Measurements from ENCODE around the gene IFNW1.
"Not testable (repeated sequence)": the region's sequence is repeated elsewhere in the genome, so short reads cannot be mapped to it uniquely, and the experiment has no call there.

The IFNW1 gene

GRCh38 chr9:21141427-21141882 is at the start of gene IFNW1:
Gene IFNW1 (minus strand): TSS chr9:21141832. CDS start chr9:21141570, 262 bp downstream.
- DNase-seq = no peak

GRCh38 chr9:21187487-21187886 is 45.9 kb upstream of the IFNW1 start, which contains the start of gene IFNA4:
Gene IFNA4 (minus strand): TSS chr9:21187587. CDS start chr9:21187531, 56 bp downstream.
- not testable (repeated sequence) for DNase-seq

GRCh38 chr9:21182810-21183736 is 41.4 kb upstream of the IFNW1 start:
- peak; percentile 47 for DNase-seq

- DNase-seq = no peak
Observed at GRCh38 chr9:21174671-21175070, 33.0 kb upstream of the IFNW1 start.

GRCh38 chr9:21172156-21172555 is 30.5 kb upstream of the IFNW1 start:
- no peak for DNase-seq

GRCh38 chr9:21171351-21171750 is 29.7 kb upstream of the IFNW1 start:
- DNase-seq = no peak

- not testable (repeated sequence) for DNase-seq
Observed at GRCh38 chr9:21166560-21166959, 24.9 kb upstream of the IFNW1 start, which contains the start of gene IFNA21. Gene IFNA21 (minus strand): TSS chr9:21166660. CDS start chr9:21166612, 48 bp downstream.

GRCh38 chr9:21165516-21165915 is 23.9 kb upstream of the IFNW1 start:
- DNase-seq = no peak

- peak; percentile 59 for DNase-seq
Observed at GRCh38 chr9:21160178-21160577, 18.5 kb upstream of the IFNW1 start.

- DNase-seq = no peak
Observed at GRCh38 chr9:21155501-21155900, 13.9 kb upstream of the IFNW1 start.

GRCh38 chr9:21154018-21154608 is 12.5 kb upstream of the IFNW1 start:
- DNase-seq = peak; percentile 32

- DNase-seq = no peak
Observed at GRCh38 chr9:21153336-21154017, 11.8 kb upstream of the IFNW1 start.

- no peak for DNase-seq
Observed at GRCh38 chr9:21144603-21145002, 3.0 kb upstream of the IFNW1 start.

- no peak for DNase-seq
Observed at GRCh38 chr9:21137020-21137419, 4.6 kb downstream of the IFNW1 start.

GRCh38 chr9:21135736-21136135 is 5.9 kb downstream of the IFNW1 start:
- no peak for DNase-seq

GRCh38 chr9:21128186-21128585 is 13.4 kb downstream of the IFNW1 start:
- DNase-seq = not testable (repeated sequence)

GRCh38 chr9:21121595-21122251 is 19.9 kb downstream of the IFNW1 start:
- DNase-seq = no peak

GRCh38 chr9:21121079-21121478 is 20.6 kb downstream of the IFNW1 start:
- no peak for DNase-seq

- peak; percentile 81 for DNase-seq
Observed at GRCh38 chr9:21119093-21119770, 22.4 kb downstream of the IFNW1 start.

- no peak for DNase-seq
Observed at GRCh38 chr9:21114311-21114710, 27.3 kb downstream of the IFNW1 start.

- peak; percentile 67 for DNase-seq
Observed at GRCh38 chr9:21110708-21111576, 30.7 kb downstream of the IFNW1 start.
